Naive thymus-derived CD8-positive, alpha-beta T cell (primary cell): ENCODE data around the gene NRF1. TPM values are rescaled to one million over a fixed set of nuclear protein-coding genes. Genes with fewer than 3 reads are reported as not detected.
A peak's percentile ranks its signal among the peaks of the same experiment; 100 is the strongest.
"Not testable (repeated sequence)": the region's sequence is repeated elsewhere in the genome, so short reads cannot be mapped to it uniquely, and the experiment has no call there.

Experiments
- ATAC-seq, 2 donors: fragments of 150-1000 bp; cut with Tn5 transposase in 1 of 2; sonication (Bioruptor Pico), chemical (Tn5 transposase) in 1 of 2; 1 replicate in 1 of 2; 2 replicates in 1 of 2; pipeline ENCODE4 v1.10.0; 2021; ENCODE audit warnings: mild to moderate bottlenecking in 2 of 2, moderate library complexity in 2 of 2
- POLR2A ChIA-PET: fragments of 350-600 bp; sonication (Branson Sonifier 250); formaldehyde crosslinking; loops from one replicate; lab custom pipeline; 2021; ENCODE audit warnings: antibody characterized with exemption; lab: Charles Lee
- DNase-seq, 10 donors: peaks; one replicate each; pipeline versions ENCODE4 v3.0.0 to v3.0.0-alpha.2; 2020 to 2022
- H3K27ac Mint-ChIP-seq, 10 donors: one replicate each; pipeline ENCODE4 v1.8.0; 2020 to 2022; ENCODE audit warnings: mild to moderate bottlenecking in 10 of 10, mixed read lengths in 10 of 10, moderate library complexity in 4 of 10, inconsistent platforms in 1 of 10
- H3K27me3 Mint-ChIP-seq, 5 donors: one replicate each; pipeline ENCODE4 v1.8.0; 2021 to 2022; ENCODE audit warnings: mixed read lengths in 5 of 5
- H3K36me3 Mint-ChIP-seq, 3 donors: one replicate each; pipeline ENCODE4 v1.8.0; 2020 to 2022; ENCODE audit warnings: mixed read lengths in 3 of 3, mild to moderate bottlenecking in 2 of 3, inconsistent platforms in 1 of 3
- H3K4me1 Mint-ChIP-seq, 4 donors: one replicate each; pipeline ENCODE4 v1.8.0; 2021 to 2022; ENCODE audit warnings: mixed read lengths in 4 of 4
- H3K4me3 Mint-ChIP-seq, 10 donors: one replicate each; pipeline ENCODE4 v1.8.0; 2020 to 2022; ENCODE audit warnings: mild to moderate bottlenecking in 10 of 10, mixed read lengths in 10 of 10, moderate library complexity in 6 of 10, inconsistent platforms in 1 of 10
- H3K9me3 Mint-ChIP-seq, 9 donors: one replicate each; pipeline ENCODE4 v1.8.0; 2020 to 2022; ENCODE audit warnings: mixed read lengths in 9 of 9, mild to moderate bottlenecking in 3 of 9, inconsistent platforms in 1 of 9, moderate library complexity in 1 of 9
- polyA plus RNA-seq, 3 donors: library from polyadenylated mRNA; unstranded; fragments of 300-500 nt; fragmentation: Illumina TruSeq; gene quantifications; one replicate each; pipeline ENCODE4 v1.2.3, GENCODE V29; 2021
- total RNA-seq, 8 experiments: library from RNA in 2 of 8; stranded (reverse) in 2 of 8; gene quantifications; one replicate each; pipeline ENCODE4 v1.2.3 and lab custom pipeline; 2021 to 2026

NRF1 gene
- total and polyA plus RNA-seq, 5 experiments from 2014 or later = 11.7 to 45.0 (median 22.5) TPM

DNA sequence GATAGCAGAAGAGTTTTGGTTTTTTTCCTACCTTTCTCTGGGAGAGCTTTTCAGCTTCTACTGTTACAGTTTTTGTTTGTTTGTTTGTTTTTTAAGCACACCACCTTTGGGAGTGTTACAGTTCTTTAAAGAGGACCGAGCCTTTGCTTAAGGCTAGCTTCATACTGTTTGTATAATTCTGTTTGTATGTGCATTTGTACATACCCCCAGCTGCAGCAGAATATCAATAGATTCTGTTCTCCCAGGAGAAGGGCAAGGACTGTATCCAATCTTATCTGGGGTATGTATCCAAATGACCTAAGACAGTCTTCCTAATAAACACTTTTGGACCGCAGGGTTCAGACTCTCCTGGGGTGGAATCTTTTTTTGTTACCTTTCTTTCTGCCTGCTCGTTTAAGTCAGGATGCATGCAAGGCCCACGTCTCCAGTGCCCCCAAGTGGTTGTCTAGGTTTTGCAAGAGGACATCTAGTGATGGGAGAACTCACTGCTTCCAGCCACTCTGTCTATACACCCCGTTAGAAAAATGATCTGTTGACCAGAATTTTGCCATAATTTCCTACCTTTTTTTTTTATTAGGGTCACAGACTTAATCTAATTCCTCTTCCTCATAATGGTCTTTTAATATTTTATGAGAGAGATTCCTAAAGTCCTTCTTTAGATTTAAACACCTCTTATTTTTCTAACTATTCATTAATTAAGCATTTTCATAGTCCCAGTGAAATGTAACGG is 23.9 kb downstream of the NRF1 start:
- POLR2A ChIA-PET = interaction anchor here (1.6 kb wide), 1 partner anchor 24 kb away, joined by 3 read pairs; the partner anchor contains the start of gene NRF1
- Mint-ChIP-seq H3K4me3 (no peak overlapping the region), H3K4me1 (peaks cover 11 to 50% (median 46%) of the 10 kb centered on the region in 4 donors), H3K36me3 (peaks cover 0 to 12% (median 0%) of the 10 kb centered on the region in 3 donors), H3K27me3 (no peaks in the 10 kb centered on the region), H3K9me3 (no peaks in the 10 kb centered on the region), H3K27ac (peak overlapping the region in 8 of 10 donors; percentile 13 to 85 (median 40))
- ATAC-seq (peak; percentile 99), DNase-seq (peak; percentile 28 to 83 (median 64))

DNA sequence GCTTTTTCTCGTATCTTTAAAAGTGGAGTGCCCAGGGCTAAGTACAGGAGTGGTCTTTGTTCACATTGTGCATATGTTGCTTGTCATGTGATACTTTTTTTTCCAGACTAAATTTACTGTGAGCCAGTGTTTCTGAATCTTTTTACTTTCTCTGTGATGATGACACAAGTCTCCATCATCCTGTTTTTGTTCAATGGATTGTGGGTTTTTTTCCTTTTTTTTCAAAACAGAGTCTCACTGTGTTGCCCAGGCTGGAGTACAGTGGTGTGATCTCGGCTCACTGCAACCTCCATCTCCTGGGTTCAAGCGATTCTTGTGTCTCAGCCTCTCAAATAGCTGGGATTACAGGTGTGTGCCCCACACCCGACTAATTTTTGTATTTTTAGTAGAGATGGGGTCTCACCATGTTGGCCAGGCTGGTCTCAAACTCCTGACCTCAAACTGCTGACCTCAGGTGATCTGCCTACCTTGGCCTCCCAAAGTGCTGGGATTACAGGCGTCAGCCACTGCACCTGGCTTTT is 24.6 kb downstream of the NRF1 start:
- POLR2A ChIA-PET, DNase-seq, H3K4me3 Mint-ChIP-seq, H3K27me3 Mint-ChIP-seq, ATAC-seq, H3K9me3 Mint-ChIP-seq: not testable (repeated sequence)
- Mint-ChIP-seq H3K36me3 (peaks cover 0 to 12% (median 0%) of the 10 kb centered on the region in 3 donors), H3K4me1 (peaks cover 11 to 51% (median 47%) of the 10 kb centered on the region in 4 donors), H3K27ac (peak overlapping the region in 2 of 10 donors; percentile 6 to 83)

DNA sequence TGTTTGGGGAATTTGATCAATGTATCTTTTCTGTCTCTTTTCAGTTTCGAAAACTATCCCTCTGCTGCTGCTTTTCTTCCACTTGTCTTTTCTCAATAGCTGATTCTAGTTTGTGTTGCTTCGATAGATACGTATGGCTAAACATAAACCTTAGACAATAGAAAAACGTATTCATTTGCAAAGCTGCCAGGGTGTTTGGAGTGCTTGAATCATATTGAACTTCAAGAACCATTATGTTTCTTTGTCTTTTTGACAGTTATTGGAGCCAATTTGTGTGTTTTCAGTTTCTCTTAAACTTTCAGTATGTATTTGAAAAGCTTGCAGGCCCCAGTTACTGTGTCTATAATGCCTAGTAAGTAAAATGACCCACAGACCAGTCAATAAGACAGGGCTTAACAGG is 25.1 kb downstream of the NRF1 start:
- ATAC-seq = no peak
- H3K4me1 Mint-ChIP-seq = peaks cover 12 to 50% (median 45%) of the 10 kb centered on the region in 4 donors
- peak overlapping the region in 1 of 10 donors; percentile 80 for H3K27ac Mint-ChIP-seq
- H3K27me3 Mint-ChIP-seq = no peaks in the 10 kb centered on the region
- DNase-seq = no peak
- POLR2A ChIA-PET = interaction anchor here (2.3 kb wide), 1 partner anchor 25 kb away, joined by 7 read pairs; the partner anchor contains the start of gene NRF1
- H3K36me3 Mint-ChIP-seq = peaks cover 0 to 8% (median 0%) of the 10 kb centered on the region in 3 donors
- H3K9me3 Mint-ChIP-seq = no peaks in the 10 kb centered on the region
- no peak overlapping the region for H3K4me3 Mint-ChIP-seq

DNA sequence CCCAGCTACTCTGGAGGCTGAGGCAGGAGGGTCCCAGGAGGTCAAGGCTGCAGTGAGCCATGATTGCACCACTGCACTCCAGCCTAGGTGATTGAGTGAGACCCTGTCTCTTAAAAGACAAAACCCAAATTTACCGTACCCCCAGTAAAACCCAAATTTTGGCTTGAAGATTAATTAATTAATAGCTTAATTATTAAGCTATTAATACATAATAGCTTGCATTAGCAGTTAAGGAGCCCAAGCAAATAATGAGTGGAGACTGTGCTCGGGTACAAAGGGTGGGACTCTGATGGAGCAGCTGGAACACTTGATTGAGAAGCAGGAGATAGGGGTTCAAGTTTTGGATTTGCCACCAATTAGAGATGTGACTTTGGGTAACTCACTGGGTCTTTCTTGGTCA is 28.9 kb downstream of the NRF1 start:
- peaks cover 0 to 14% (median 0%) of the 10 kb centered on the region in 3 donors for H3K36me3 Mint-ChIP-seq
- ATAC-seq = no peak
- peak overlapping the region in 1 of 10 donors; percentile 18 for H3K27ac Mint-ChIP-seq
- DNase-seq = no peak
- no peaks in the 10 kb centered on the region for H3K9me3 Mint-ChIP-seq
- POLR2A ChIA-PET = no interaction called here
- no peak overlapping the region for H3K4me3 Mint-ChIP-seq
- peaks cover 6 to 42% (median 28%) of the 10 kb centered on the region in 4 donors for H3K4me1 Mint-ChIP-seq
- no peaks in the 10 kb centered on the region for H3K27me3 Mint-ChIP-seq

DNA sequence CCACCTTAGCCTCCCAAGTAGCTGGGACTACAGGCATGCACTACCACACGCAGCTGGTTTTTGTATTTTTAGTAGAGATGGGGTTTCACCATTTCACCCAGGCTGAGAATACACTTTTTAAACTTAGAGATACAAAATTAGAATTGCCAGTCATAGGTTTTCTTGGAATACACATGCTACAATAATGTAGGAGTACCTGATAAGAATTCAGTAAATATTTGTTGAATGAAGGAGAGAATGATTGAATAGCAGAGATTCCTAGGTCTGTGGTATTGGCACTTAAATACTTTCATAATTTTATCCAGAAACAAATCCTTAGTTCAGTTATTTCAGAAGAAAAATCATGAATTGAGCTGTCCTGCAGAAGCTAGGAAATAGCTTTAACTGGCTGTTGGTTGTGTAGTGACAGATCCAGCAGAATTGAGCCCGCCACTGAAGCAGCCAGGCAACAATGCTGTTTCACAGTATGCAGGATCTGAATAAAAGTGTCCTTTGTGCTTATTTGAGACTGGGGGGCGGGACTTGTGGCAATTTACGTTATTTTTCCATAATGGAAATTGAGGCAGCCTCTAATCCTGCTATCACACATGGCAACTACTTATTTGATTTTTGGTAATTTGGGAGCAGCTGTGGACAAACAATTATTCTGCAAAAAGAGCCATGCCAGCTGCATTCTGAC is 31.5 kb downstream of the NRF1 start:
- peaks cover 0 to 31% (median 0%) of the 10 kb centered on the region in 3 donors for H3K36me3 Mint-ChIP-seq
- no peaks in the 10 kb centered on the region for H3K9me3 Mint-ChIP-seq
- H3K27me3 Mint-ChIP-seq = no peaks in the 10 kb centered on the region
- POLR2A ChIA-PET = interaction anchor here (0.6 kb wide), 2 partner anchors 15 to 140 kb away, joined by 4 read pairs; no protein-coding TSS in a partner anchor
- no peak for DNase-seq
- ATAC-seq = no peak
- no peak overlapping the region for H3K4me3 Mint-ChIP-seq
- peaks cover 8 to 29% (median 18%) of the 10 kb centered on the region in 4 donors for H3K4me1 Mint-ChIP-seq
- no peak overlapping the region for H3K27ac Mint-ChIP-seq

DNA sequence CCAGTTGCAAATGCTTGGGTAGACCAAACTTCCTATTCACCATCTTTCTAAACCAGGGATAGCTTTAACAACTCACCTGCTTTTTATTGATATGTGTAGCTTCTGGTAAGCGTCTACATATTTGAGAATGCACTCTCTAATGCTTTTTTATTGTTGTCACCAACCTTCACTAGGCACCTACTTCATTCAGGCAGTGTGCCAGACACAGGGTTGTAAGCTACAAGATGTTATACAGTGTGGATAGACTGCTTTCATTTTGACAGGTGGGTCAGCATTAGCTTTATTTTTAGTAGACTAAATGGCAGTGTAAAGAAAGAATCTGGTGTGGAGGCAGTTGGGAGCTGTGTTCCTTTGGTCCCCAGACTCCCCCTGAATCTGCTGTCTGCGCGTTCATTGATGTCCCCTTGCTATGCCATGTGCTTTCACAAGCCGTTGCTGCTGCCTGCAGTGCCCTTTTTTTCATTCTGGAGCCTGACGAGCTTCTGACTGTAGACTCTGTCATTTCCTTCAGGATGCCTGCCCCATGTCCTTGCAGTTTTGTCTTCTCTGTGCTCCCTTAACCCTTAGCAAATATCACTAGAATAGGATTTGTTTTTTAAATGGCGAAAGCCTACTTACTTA is 32.1 kb downstream of the NRF1 start:
- H3K4me3 Mint-ChIP-seq = no peak overlapping the region
- H3K27me3 Mint-ChIP-seq = no peaks in the 10 kb centered on the region
- ATAC-seq (no peak), DNase-seq (no peak)
- POLR2A ChIA-PET = interaction anchor here (0.6 kb wide), 1 partner anchor 14 kb away, joined by 4 read pairs; no protein-coding TSS in a partner anchor
- no peaks in the 10 kb centered on the region for H3K9me3 Mint-ChIP-seq
- peaks cover 0 to 37% (median 0%) of the 10 kb centered on the region in 3 donors for H3K36me3 Mint-ChIP-seq
- H3K27ac Mint-ChIP-seq = peak overlapping the region in 1 of 10 donors; percentile 53
- peaks cover 10 to 25% (median 15%) of the 10 kb centered on the region in 4 donors for H3K4me1 Mint-ChIP-seq

DNA sequence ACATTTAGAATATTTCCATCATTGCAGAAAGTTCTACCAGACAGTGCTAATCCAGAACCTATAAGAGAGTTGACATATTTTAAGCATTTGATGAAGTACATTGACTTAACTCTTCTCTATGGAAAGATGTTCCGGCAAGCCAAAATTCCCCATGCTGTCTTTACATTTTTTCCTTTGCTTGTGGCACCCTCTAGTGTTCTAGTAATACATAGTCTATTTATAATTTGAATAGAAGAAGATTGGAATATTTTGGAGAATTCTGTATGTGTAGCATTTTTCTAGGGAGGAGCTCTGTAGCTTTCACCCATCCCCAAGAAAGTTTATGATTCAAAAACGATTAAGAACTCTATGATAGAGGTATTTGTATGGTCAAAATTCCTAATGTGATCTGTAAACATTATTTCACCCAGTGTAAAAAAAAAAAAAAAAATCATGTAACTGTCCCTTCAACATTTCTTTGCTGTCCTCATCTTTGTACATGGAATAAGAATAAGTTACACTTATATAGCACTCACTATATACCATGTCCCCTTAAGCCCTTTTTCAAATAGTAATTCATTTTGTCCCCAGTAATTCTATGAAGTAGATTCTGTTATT is 33.2 kb downstream of the NRF1 start:
- Mint-ChIP-seq H3K4me1 (peaks cover 14 to 27% (median 19%) of the 10 kb centered on the region in 4 donors), H3K9me3 (no peaks in the 10 kb centered on the region), H3K27me3 (no peaks in the 10 kb centered on the region), H3K4me3 (no peak overlapping the region), H3K27ac (no peak overlapping the region), H3K36me3 (peaks cover 0 to 40% (median 0%) of the 10 kb centered on the region in 3 donors)
- DNase-seq = peak in 2 of 10 donors; percentile 7 to 16
- ATAC-seq = no peak
- POLR2A ChIA-PET = no interaction called here

DNA sequence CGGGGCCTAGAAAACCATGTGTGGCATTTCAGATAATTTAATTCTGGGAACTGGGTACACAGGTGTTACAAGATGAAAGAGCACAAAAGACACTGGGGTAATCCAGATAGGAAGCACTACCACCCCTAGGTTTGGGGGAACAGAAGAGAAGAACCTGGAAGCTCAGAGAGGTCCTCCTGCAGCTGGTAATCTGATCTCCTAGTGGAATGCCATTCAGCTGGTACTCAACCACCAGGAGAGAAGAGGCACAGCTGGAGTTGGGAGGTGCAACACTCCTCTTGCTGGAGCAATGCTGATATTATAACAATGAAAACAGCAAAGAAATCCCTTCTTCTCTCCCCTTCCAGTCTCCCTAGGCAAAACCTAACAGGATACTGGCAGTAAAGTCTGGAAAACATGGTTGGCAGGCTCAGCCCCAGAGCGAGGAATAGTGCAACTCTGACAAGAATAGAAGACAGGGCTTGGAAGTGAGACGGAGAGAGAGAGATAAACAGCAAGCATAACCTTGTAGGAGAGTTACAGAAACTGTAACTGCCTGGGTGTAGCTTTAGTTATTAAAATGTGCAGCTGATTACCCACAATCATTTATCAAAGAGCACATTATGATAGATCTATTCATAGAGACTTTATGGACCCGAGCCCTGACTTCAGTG is 35.0 kb downstream of the NRF1 start:
- peak overlapping the region in 4 of 10 donors; percentile 25 to 60 (median 42) for H3K27ac Mint-ChIP-seq
- H3K9me3 Mint-ChIP-seq = no peaks in the 10 kb centered on the region
- no peak for DNase-seq
- peaks cover 16 to 30% (median 21%) of the 10 kb centered on the region in 4 donors for H3K4me1 Mint-ChIP-seq
- H3K27me3 Mint-ChIP-seq = no peaks in the 10 kb centered on the region
- peaks cover 0 to 45% (median 0%) of the 10 kb centered on the region in 3 donors for H3K36me3 Mint-ChIP-seq
- peak overlapping the region in 1 of 10 donors; percentile 41 for H3K4me3 Mint-ChIP-seq
- POLR2A ChIA-PET = no interaction called here
- no peak for ATAC-seq

DNA sequence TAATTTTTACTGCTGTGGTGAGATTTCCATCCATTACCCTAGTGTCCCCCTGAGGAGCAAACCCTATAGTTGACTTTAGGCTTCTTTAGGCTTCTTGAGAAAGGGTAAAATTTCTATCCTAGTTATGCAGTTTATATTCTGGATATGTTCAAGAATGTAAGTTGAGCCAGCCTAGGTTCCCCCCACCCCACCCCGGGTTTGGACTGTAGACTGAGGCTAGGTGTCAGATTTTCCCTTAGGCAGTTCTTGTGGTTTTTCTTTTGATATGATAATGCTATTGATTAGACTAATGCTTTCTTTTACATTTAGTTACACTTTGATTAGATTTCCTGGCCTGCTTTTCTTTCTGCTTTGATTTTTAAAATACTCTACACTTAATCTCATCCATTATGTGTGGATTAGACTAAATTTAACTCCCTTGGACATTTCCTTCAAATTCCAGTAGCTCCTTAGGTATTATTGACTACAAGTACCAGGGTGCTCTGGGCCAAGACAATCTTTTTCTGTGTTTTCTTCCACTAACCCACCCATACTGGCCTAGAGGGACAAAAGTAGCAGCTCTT is 37.7 kb downstream of the NRF1 start:
- ATAC-seq (no peak), DNase-seq (no peak)
- Mint-ChIP-seq H3K4me3 (no peak overlapping the region), H3K27me3 (no peaks in the 10 kb centered on the region), H3K9me3 (no peaks in the 10 kb centered on the region), H3K4me1 (peaks cover 22 to 43% (median 22%) of the 10 kb centered on the region in 4 donors), H3K27ac (peak overlapping the region in 2 of 10 donors; percentile 23 to 52), H3K36me3 (peaks cover 0 to 49% (median 3%) of the 10 kb centered on the region in 3 donors)
- POLR2A ChIA-PET = no interaction called here

DNA sequence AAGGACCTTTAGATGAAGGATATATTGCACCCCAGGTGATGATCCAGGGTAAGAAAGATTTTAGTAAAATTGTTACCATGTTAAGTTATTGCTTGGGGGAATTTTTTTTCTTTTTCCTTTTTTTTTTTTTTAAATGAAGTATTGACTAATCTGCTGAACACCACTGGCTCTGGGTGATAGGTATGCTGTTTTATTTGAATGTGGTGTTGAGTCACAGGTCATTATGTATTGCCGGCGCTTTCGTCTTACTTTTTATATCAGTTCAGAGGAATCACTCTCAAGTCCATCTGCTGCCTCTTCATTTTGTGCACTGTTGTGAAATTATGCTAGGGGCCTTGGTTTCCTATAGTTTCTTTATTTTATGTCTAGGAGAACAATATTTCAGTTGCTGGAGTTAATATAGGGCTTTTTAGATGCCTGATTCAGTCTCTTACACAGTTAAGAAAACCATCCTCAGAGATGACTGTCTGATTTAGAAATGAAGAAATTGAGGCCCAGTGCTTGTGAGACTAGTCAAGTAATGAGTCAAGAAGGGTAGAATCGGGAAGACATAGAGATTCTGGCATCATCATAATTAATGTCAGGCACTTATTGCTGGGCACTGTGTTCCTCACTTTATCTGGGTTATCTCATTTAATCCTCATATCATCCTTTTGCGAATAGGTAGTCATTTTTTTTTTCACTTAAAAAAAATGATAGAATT is 38.7 kb downstream of the NRF1 start:
- no peaks in the 10 kb centered on the region for H3K9me3 Mint-ChIP-seq
- H3K27ac Mint-ChIP-seq = no peak overlapping the region
- no peaks in the 10 kb centered on the region for H3K27me3 Mint-ChIP-seq
- ATAC-seq = no peak
- no peak for DNase-seq
- H3K36me3 Mint-ChIP-seq = peaks cover 0 to 53% (median 5%) of the 10 kb centered on the region in 3 donors
- H3K4me1 Mint-ChIP-seq = peaks cover 26 to 45% (median 29%) of the 10 kb centered on the region in 4 donors
- POLR2A ChIA-PET = no interaction called here
- no peak overlapping the region for H3K4me3 Mint-ChIP-seq

DNA sequence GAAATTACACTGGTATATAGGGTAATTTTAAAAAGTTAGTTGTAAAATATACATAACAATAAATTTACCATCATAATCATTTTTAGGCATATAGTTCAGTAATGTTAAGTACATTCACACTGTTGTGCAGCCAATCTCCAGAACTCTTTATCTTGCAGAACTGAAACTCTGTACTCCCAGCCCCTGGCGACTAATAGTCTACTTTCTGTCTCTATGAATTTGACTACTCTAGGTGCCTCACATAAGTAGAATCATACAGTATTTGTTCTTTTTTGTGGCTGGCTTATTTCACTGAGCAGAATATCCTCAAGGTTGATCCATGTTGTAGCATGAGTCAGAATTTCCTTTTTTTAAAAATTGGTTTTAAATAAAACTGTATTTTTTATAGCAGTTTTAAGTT is 41.4 kb downstream of the NRF1 start:
- peaks cover 24 to 43% (median 36%) of the 10 kb centered on the region in 4 donors for H3K4me1 Mint-ChIP-seq

More for the DNA sequence above, 41.4 kb downstream of the NRF1 start:
- DNase-seq (no peak), ATAC-seq (no peak)
- no peaks in the 10 kb centered on the region for H3K9me3 Mint-ChIP-seq
- POLR2A ChIA-PET = no interaction called here
- no peak overlapping the region for H3K27ac Mint-ChIP-seq
- H3K4me3 Mint-ChIP-seq = no peak overlapping the region
- no peaks in the 10 kb centered on the region for H3K27me3 Mint-ChIP-seq
- H3K36me3 Mint-ChIP-seq = peaks cover 0 to 56% (median 6%) of the 10 kb centered on the region in 3 donors
